Astrocyte of the spinal cord (primary cell): ENCODE data around the gene RNF220.

Experiments
- DNase-seq: peaks from one replicate; pipeline ENCODE4 v3.0.0; 2011; ENCODE audit warnings: low read depth, low spot score
- H3K4me3 ChIP-seq: 2 replicates; pipeline ENCODE4 v1.5.1; 2011; ENCODE audit warnings: low read depth, mild to moderate bottlenecking, low read length, moderate library complexity
- in situ Hi-C: cut with HindIII; loops from 2 replicates; pipeline ENCODE4 v1.10.0; 2017; ENCODE audit warnings: low sequenced_read_pairs
- TF ChIP-seq, protein P1 (sequence below): IDR thresholded peaks from 2 replicates; pipeline ENCODE4 v1.5.1; 2012; ENCODE audit warnings: low read depth, mild to moderate bottlenecking, low read length, inconsistent platforms

RNF220 gene

DNA sequence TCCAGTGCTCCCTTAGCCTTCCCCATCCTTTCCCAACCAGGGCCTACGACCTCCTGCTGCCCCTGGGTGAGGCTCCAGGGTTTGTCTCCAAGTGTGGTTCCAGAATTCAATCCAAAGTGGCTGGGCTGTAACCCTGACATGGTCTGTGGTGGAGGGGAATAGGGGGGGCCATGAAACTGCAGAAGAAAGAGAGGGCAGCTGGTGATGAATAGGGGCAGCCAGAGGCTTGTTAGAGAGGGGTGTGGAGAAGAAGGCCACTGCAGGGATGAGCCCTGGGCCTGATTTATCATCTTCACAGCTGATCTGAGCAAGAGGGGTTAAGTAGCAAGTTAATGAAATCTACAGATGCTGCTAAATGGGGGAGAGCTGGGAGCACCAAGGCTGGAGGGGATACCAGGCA lies 37.1 kb upstream of the RNF220 start:
- TF ChIP-seq, protein P1, sequence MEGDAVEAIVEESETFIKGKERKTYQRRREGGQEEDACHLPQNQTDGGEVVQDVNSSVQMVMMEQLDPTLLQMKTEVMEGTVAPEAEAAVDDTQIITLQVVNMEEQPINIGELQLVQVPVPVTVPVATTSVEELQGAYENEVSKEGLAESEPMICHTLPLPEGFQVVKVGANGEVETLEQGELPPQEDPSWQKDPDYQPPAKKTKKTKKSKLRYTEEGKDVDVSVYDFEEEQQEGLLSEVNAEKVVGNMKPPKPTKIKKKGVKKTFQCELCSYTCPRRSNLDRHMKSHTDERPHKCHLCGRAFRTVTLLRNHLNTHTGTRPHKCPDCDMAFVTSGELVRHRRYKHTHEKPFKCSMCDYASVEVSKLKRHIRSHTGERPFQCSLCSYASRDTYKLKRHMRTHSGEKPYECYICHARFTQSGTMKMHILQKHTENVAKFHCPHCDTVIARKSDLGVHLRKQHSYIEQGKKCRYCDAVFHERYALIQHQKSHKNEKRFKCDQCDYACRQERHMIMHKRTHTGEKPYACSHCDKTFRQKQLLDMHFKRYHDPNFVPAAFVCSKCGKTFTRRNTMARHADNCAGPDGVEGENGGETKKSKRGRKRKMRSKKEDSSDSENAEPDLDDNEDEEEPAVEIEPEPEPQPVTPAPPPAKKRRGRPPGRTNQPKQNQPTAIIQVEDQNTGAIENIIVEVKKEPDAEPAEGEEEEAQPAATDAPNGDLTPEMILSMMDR: no peak
- DNase-seq: no peak
- in situ Hi-C loops: no loop called here
- no peak overlapping the region for H3K4me3 ChIP-seq

DNA sequence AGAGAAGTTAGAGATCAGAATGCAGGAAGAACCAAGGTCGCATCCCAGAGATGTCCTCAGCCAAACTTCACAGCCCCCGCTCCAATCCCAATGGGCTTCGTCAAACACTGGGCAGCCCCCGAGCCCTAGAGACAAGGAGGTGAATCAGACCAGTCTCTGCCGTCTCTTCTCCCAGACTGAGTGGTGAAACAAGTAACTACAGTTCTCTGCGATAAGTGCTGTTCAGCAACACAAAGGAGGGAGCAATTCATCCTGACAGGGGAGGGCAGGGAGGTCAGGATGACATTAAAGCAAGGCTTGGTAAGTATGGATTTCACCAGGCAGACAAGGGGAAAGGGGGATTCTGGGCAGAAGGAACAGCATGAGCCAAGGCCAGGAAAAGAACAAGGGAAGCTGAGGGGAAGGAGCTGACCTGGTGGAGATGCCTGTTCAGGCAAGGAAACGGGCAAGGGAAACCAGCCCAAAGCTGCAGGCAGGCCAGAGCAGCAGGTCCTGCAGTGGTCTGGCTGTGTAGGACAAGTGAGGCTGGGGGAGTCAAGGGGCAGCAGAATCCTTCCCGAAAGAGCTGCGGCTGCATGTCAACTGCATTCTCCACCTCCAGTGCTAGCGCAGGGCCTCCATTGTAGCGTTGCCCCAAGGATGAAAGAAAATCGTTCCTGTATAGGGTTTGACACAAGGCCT lies 36.4 kb upstream of the RNF220 start:
- TF ChIP-seq, protein P1: no peak
- H3K4me3 ChIP-seq: no peak overlapping the region
- in situ Hi-C loops: no loop called here
- no peak for DNase-seq

DNA sequence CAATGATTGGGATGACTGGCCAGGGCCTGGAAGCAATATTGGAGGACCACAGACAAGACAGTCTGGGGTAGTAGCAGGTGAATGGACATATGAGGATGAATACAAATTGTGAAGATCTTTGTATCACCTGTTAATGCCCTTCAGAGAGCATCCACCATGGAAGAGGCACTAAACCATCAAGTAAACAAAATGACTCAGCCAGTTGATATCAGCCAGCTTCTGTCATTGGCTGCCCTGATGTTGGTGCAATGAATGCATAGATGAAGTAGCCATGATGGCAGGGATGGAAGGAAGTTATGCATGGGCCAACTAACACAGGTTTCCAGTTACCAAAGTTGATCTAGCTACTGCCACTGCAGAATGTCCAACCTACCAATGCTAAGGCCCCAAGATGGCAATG lies 33.8 kb upstream of the RNF220 start:
- in situ Hi-C loops: no loop called here
- no peak for DNase-seq
- TF ChIP-seq, protein P1: no peak
- no peak overlapping the region for H3K4me3 ChIP-seq

DNA sequence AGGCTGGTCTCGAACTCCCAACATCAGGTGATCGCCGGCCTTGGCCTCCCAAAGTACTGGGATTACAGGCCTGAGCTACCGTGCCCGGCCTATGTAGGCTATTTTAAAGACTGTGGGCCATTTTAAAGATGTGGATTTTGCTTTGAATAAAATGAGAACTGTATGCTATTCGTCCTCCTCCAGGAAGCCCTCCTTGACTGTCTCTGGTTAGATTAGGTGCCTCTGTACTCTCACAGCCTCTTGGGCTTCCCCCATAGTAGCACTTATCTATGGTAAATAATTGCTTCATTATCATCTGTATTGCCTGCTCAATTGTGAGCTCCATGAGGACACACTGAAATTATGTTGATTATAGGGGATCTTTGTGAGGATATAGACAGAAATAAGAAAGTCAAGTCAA lies 29.5 kb upstream of the RNF220 start:
- in situ Hi-C loops: no loop called here
- TF ChIP-seq, protein P1: no peak
- no peak for DNase-seq
- no peak overlapping the region for H3K4me3 ChIP-seq

DNA sequence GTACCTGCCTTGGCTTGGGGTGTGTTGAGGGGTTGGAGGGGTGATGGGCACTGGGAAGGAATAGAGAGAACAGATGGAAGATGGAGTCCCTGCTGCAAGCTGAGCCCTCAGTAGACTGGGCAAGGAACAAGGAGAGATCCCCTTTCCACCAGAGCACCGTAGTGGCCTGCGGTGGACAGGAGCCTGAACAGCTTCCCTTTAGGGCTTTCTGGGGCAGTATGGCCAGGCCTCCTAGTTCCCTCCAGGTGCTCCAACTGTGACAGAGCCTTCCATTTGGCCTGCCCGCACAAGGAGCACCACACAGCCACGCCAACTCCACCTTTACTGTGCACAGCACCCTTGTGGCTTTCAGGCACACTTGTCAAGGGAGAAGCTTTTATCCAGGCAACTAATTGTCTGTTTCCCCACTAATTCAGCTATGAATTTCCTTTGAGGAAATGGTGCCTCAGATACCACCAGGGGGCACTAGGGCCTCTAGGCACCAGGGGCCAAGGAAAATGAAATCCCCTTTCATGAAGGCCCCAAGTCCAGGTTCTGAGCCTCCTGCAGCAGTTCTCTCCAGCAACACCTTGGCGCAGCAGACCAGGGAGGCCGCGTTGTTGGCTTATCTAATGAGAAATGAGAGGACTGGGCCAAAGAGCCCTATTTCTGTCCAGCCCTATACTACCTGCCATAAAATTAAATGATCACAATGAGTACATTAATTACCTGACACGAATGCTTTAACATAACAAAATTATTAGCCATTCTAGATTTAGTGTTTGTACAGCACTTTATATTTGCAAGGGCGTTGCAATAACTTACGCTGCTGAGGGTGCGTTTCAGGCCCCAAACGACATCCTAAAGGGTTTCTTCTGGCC lies 26.9 kb upstream of the RNF220 start:
- no peak overlapping the region for H3K4me3 ChIP-seq
- in situ Hi-C loops: no loop called here
- DNase-seq: peak; percentile 46
- TF ChIP-seq, protein P1: peak; percentile 80

DNA sequence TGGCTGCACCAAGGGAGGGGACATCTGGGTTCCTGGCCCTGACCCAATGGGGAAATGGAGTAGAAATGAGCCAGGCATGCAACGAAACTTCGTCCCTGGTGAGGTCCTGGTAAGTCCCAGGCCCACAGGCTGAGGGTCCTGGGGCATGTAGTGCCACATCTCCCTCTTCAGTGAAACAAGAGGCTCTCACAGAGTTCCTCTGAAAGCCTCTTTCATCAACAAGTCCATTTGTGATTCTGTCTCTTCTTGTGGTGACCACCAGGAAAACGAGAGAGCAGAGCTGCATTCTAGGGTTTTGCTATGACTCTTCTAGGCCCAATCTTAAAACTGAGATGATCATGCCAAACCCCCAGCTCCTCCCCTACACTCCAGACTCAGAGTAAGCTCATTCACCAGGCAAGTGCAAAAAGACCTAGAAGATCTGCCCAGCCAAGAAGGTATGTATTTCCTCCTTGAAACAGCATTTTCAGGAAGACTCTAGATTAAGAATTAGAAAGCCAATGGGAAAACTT lies 24.3 kb upstream of the RNF220 start:
- no peak for DNase-seq
- in situ Hi-C loops: no loop called here
- H3K4me3 ChIP-seq: no peak overlapping the region
- TF ChIP-seq, protein P1: no peak
